Omental fat pad (tissue), 4 donors: ENCODE measurements around the gene TMEM132C. TPM values are rescaled to one million over a fixed set of nuclear protein-coding genes. Genes with fewer than 3 reads are reported as not detected.

ENCODE experiments used
- ATAC-seq: fragments of 150-250 bp; one replicate; pipeline ENCODE4 v1.9.1; 2016; ENCODE audit warnings: mild to moderate bottlenecking, moderate library complexity; ENCODE audit not compliant: low FRiP score
- DNase-seq: peaks from one replicate; pipeline ENCODE4 v3.0.0-alpha.2; 2019; ENCODE audit warnings: low spot score
- total RNA-seq, 4 donors: library from RNA; depleted of rRNA; stranded (reverse); fragments of >200 nt; gene quantifications; one replicate each; pipeline ENCODE4 v1.1.0, GENCODE V29; 2016
- TF ChIP-seq, protein P1 (sequence below), 3 donors: fragments of 450-650 bp; IDR thresholded peaks; one replicate each; pipeline ENCODE4 v1.5.1; 2016 to 2017; ENCODE audit warnings: antibody characterized with exemption in 3 of 3, mild to moderate bottlenecking in 3 of 3, moderate library complexity in 2 of 3

Gene TMEM132C
- total RNA-seq, 4 donors from 2014 or later = 15.6 to 109 (median 44.9) TPM

DNA sequence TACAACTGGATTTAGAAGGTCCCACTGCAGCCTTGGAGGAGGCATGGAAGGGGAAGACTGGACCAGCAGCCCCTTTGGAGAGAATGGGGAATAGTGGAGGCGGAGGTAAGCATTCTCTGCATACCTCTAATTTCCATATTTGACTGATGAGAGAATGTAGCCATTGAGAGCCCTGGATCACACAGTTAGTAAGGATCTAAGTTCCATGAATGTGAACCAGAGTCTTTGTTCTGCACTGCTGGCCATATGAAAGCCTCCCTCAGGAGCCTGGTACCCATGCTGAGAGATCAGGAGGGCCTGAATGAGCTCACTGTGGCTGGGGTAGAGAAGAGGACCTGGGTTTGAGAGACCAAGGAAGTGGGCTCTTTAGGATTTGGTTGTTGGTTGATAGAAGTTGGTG is 192.1 kb downstream of the TMEM132C start:
- TF ChIP-seq, protein P1, sequence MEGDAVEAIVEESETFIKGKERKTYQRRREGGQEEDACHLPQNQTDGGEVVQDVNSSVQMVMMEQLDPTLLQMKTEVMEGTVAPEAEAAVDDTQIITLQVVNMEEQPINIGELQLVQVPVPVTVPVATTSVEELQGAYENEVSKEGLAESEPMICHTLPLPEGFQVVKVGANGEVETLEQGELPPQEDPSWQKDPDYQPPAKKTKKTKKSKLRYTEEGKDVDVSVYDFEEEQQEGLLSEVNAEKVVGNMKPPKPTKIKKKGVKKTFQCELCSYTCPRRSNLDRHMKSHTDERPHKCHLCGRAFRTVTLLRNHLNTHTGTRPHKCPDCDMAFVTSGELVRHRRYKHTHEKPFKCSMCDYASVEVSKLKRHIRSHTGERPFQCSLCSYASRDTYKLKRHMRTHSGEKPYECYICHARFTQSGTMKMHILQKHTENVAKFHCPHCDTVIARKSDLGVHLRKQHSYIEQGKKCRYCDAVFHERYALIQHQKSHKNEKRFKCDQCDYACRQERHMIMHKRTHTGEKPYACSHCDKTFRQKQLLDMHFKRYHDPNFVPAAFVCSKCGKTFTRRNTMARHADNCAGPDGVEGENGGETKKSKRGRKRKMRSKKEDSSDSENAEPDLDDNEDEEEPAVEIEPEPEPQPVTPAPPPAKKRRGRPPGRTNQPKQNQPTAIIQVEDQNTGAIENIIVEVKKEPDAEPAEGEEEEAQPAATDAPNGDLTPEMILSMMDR (IDR thresholded peaks at IDR 0.05) = no peak
- ATAC-seq (no peak), DNase-seq (no peak)

GRCh38 chr12:128463881-128464280 is 196.9 kb downstream of the TMEM132C start:
- TF ChIP-seq, protein P1 (IDR thresholded peaks at IDR 0.05) = no peak
- DNase-seq = no peak
- ATAC-seq = no peak

- DNase-seq (no peak), ATAC-seq (no peak)
- TF ChIP-seq, protein P1 (IDR thresholded peaks at IDR 0.05) = no peak
These were observed 200.9 kb downstream of the TMEM132C start for GRCh38 chr12:128467882-128468281.

DNA sequence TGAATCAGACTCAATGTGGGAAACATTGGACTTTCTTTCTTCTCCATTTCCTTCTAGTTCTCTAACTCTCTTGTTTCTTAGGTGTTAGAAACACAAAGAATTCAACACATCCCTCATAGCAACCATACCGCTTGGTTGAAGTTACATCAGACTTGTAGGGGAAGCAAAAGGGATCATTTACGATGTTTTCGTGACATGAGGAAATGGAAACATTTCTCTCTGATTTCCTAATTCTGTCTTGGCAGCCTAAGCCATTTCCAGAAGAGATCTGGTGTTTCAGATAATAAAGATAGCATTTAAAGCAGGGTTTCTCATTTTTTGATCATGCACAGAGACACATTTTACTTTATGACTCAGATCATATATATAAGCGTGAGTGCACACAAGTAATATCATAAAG is 202.0 kb downstream of the TMEM132C start:
- TF ChIP-seq, protein P1 (IDR thresholded peaks at IDR 0.05) = no peak
- DNase-seq (no peak), ATAC-seq (no peak)

- DNase-seq = no peak
- no peak for ATAC-seq
- TF ChIP-seq, protein P1 (IDR thresholded peaks at IDR 0.05) = no peak
These were observed 204.5 kb downstream of the TMEM132C start for GRCh38 chr12:128471491-128471890.

DNA sequence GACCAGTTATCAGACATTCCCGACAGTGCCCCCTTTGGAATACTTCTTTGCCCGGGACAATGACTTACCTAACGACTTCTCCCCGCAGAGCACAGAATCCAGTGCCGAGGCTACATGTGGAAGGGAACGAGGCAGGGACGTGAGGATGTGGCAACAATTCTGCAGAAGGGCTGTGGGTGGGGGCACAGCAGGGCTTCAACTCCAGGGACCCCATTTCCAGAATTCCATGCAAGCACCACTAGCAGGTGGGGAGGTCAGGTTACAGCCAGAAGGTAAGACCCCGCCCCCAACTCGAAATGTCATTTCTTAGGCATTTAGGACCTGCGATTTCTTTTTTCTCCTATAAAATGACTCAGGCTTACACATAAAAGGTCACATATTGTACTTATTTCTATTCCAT is 207.9 kb downstream of the TMEM132C start:
- TF ChIP-seq, protein P1 (IDR thresholded peaks at IDR 0.05) = no peak

DNA sequence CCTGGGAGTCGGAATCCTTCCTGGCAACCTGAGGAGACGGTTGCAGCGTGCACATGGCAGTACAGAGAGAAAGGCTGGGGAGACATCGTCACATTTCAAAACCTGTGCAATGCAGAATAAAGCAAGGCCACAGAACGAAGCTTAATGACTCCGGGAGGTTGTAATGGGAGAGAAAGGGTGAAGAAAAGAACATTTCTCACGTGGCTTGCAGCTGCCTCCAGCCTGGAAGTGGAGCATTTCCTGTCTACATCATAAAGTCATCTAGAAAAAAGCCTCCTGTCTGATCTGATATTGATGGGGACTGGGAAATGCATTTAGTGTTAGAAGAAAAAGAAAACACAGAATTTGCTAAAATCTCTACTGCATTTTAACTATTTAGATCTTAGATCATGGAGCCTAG is 209.3 kb downstream of the TMEM132C start:
- TF ChIP-seq, protein P1 (IDR thresholded peaks at IDR 0.05) = no peak

More for the DNA sequence above, 207.9 kb downstream of the TMEM132C start:
- no peak for DNase-seq
- ATAC-seq = no peak

More for the DNA sequence above, 209.3 kb downstream of the TMEM132C start:
- DNase-seq (no peak), ATAC-seq (no peak)
